Measurements from ENCODE around the gene SIPA1L2.

SIPA1L2 gene

DNA sequence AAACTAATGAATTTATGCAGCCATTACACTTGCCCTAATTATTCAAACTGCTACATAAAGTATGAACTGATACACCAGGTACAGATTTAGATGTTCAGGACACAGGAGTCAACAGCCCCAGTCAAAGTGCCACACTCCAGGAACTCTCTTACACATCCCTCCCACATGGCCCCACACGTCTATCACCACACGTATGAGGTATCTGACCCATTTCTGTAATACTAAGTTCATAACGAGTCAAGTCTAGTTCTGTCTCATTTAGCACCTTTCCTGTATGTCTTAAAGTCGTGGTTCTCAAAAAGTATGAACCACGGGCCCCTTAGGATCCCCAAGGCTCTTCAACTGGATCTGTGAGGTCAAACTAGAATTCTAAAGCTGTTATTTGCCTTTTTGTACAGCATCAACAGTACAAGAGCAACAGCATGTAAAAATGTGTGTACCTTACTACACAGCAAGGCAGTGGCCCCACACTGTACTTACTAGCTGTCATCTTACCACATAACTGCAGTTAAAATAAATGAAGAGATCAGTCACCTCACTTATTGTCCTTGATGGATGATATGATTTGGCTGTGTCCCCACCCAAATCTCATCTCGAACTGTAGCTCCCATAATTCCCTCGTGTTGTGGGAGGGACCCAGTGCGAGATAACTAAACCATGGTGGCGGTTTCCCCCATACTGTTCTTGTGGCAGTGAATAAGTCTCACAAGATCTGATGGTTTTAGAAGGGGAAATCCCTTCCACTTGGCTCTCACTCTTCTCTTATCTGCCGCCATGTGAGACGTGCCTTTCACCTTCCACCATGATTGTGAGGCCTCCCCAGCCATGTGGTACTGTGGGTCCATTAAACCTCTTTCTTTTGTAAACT lies 42.6 kb downstream of the SIPA1L2 start:
- TF ChIP-seq EP300 (IDR thresholded peaks at IDR 0.05; ENCODE audit: borderline replicate concordance): no peak
- TF ChIP-seq CREB1 (IDR thresholded peaks at IDR 0.05; ENCODE audit: low read depth): no peak
- TF ChIP-seq TCF12 (IDR thresholded peaks at IDR 0.05; ENCODE audit: low read depth): no peak
- TF ChIP-seq FOXM1 (IDR thresholded peaks at IDR 0.05; ENCODE audit: borderline replicate concordance, low read depth): no peak
- TF ChIP-seq ZBTB7A (IDR thresholded peaks at IDR 0.05; ENCODE audit: low read depth): no peak
- no peak for TF ChIP-seq EGR1 (IDR thresholded peaks at IDR 0.05)
- no peak for TF ChIP-seq NFIC (IDR thresholded peaks at IDR 0.05)
- TF ChIP-seq RAD21 (IDR thresholded peaks at IDR 0.05; ENCODE audit: low read depth): no peak
- TF ChIP-seq TEAD4 (IDR thresholded peaks at IDR 0.05): no peak
- no peak for TF ChIP-seq USF1 (IDR thresholded peaks at IDR 0.05)
- TF ChIP-seq TAF1 (IDR thresholded peaks at IDR 0.05; ENCODE audit: low read depth): no peak
- TF ChIP-seq, protein P1, sequence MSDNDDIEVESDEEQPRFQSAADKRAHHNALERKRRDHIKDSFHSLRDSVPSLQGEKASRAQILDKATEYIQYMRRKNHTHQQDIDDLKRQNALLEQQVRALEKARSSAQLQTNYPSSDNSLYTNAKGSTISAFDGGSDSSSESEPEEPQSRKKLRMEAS (IDR thresholded peaks at IDR 0.05): no peak
- no peak for TF ChIP-seq YY1 (IDR thresholded peaks at IDR 0.05; ENCODE audit: low read depth)
- TF ChIP-seq, protein P2, sequence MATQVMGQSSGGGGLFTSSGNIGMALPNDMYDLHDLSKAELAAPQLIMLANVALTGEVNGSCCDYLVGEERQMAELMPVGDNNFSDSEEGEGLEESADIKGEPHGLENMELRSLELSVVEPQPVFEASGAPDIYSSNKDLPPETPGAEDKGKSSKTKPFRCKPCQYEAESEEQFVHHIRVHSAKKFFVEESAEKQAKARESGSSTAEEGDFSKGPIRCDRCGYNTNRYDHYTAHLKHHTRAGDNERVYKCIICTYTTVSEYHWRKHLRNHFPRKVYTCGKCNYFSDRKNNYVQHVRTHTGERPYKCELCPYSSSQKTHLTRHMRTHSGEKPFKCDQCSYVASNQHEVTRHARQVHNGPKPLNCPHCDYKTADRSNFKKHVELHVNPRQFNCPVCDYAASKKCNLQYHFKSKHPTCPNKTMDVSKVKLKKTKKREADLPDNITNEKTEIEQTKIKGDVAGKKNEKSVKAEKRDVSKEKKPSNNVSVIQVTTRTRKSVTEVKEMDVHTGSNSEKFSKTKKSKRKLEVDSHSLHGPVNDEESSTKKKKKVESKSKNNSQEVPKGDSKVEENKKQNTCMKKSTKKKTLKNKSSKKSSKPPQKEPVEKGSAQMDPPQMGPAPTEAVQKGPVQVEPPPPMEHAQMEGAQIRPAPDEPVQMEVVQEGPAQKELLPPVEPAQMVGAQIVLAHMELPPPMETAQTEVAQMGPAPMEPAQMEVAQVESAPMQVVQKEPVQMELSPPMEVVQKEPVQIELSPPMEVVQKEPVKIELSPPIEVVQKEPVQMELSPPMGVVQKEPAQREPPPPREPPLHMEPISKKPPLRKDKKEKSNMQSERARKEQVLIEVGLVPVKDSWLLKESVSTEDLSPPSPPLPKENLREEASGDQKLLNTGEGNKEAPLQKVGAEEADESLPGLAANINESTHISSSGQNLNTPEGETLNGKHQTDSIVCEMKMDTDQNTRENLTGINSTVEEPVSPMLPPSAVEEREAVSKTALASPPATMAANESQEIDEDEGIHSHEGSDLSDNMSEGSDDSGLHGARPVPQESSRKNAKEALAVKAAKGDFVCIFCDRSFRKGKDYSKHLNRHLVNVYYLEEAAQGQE (IDR thresholded peaks at IDR 0.05; ENCODE audit: low read depth): no peak
- TF ChIP-seq CEBPB (IDR thresholded peaks at IDR 0.05): no peak

DNA sequence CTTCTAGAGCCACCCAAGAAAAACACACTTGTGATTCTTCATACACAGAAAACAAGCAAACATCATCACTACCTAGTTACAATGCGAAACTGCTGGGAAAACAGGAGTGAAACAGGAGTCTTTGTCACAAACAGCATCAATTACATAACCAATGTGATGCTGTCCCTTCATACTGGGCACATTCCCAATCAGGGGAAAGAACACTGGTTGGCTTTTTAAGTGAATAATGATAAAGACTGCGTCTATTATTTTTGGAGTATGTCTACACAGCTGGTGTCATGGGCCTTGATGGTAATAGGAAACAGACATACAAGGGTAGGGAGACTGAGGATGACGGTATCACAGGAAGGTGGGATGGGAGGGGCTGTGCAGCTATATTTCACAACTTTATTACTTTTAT lies 43.3 kb downstream of the SIPA1L2 start:
- TF ChIP-seq USF1 (IDR thresholded peaks at IDR 0.05) (no peak), ZBTB7A (IDR thresholded peaks at IDR 0.05; ENCODE audit: low read depth) (no peak), CREB1 (IDR thresholded peaks at IDR 0.05; ENCODE audit: low read depth) (no peak), YY1 (IDR thresholded peaks at IDR 0.05; ENCODE audit: low read depth) (no peak), TEAD4 (IDR thresholded peaks at IDR 0.05) (no peak), EGR1 (IDR thresholded peaks at IDR 0.05) (no peak), TAF1 (IDR thresholded peaks at IDR 0.05; ENCODE audit: low read depth) (no peak), EP300 (IDR thresholded peaks at IDR 0.05; ENCODE audit: borderline replicate concordance) (no peak)
- TF ChIP-seq, protein P1 (IDR thresholded peaks at IDR 0.05): no peak

- TF ChIP-seq FOXM1 (IDR thresholded peaks at IDR 0.05; ENCODE audit: borderline replicate concordance, low read depth) (no peak), NFIC (IDR thresholded peaks at IDR 0.05) (no peak), TEAD4 (IDR thresholded peaks at IDR 0.05) (no peak), ZBTB7A (IDR thresholded peaks at IDR 0.05; ENCODE audit: low read depth) (no peak), CEBPB (IDR thresholded peaks at IDR 0.05) (no peak), TCF12 (IDR thresholded peaks at IDR 0.05; ENCODE audit: low read depth) (no peak), EP300 (IDR thresholded peaks at IDR 0.05; ENCODE audit: borderline replicate concordance) (no peak), RAD21 (IDR thresholded peaks at IDR 0.05; ENCODE audit: low read depth) (no peak), USF1 (IDR thresholded peaks at IDR 0.05) (no peak), YY1 (IDR thresholded peaks at IDR 0.05; ENCODE audit: low read depth) (no peak), TAF1 (IDR thresholded peaks at IDR 0.05; ENCODE audit: low read depth) (no peak), CREB1 (IDR thresholded peaks at IDR 0.05; ENCODE audit: low read depth) (no peak), EGR1 (IDR thresholded peaks at IDR 0.05) (no peak)
- TF ChIP-seq, protein P2 (IDR thresholded peaks at IDR 0.05; ENCODE audit: low read depth): no peak
- TF ChIP-seq, protein P1 (IDR thresholded peaks at IDR 0.05): no peak
Measured at GRCh38 chr1:232585486-232585885, 44.4 kb downstream of the SIPA1L2 start.

DNA sequence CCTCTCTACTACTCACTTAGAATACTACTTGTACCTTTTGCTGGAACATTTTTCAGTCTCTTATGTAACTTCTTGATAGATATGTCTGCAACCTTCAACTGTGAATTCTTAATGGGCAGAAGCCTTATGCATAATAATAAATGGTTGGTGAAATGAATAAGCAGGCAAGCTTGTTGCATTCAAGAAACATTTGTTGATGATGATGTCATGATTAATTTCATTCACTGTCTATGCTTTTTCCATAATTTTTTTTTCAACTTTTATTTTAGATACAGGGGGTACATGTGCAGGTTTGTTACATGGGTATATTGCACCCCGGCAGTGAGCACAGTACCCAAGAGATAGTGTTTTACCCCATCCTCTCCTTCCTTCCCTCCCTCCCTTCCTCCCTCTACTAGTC lies 48.0 kb downstream of the SIPA1L2 start:
- no peak for TF ChIP-seq TCF12 (IDR thresholded peaks at IDR 0.05; ENCODE audit: low read depth)
- TF ChIP-seq RAD21 (IDR thresholded peaks at IDR 0.05; ENCODE audit: low read depth): no peak
- TF ChIP-seq, protein P1 (IDR thresholded peaks at IDR 0.05): no peak
- TF ChIP-seq CEBPB (IDR thresholded peaks at IDR 0.05): no peak
- no peak for TF ChIP-seq YY1 (IDR thresholded peaks at IDR 0.05; ENCODE audit: low read depth)
- TF ChIP-seq ZBTB7A (IDR thresholded peaks at IDR 0.05; ENCODE audit: low read depth): no peak
- no peak for TF ChIP-seq EP300 (IDR thresholded peaks at IDR 0.05; ENCODE audit: borderline replicate concordance)
- no peak for TF ChIP-seq NFIC (IDR thresholded peaks at IDR 0.05)
- TF ChIP-seq TEAD4 (IDR thresholded peaks at IDR 0.05): no peak
- TF ChIP-seq EGR1 (IDR thresholded peaks at IDR 0.05): no peak
